VCaP (cell line): Measurements from ENCODE around the gene REEP3.

ENCODE experiments used
- H3K27ac ChIP-seq: fragments of 450-650 bp; 2 replicates; pipeline ENCODE4 v1.5.1; 2017
- CTCF ChIP-seq: fragments of 450-650 bp; conservative IDR thresholded peaks from 2 replicates; pipeline ENCODE4 v1.5.1; 2017; ENCODE audit warnings: mild to moderate bottlenecking, moderate library complexity

Gene REEP3

GRCh38 chr10:63525021-63525420 lies 3.8 kb downstream of the REEP3 start:
- peak overlapping the region; percentile 99; the same call in 1 of the 2 replicates for H3K27ac ChIP-seq
- no peak for TF ChIP-seq CTCF

DNA sequence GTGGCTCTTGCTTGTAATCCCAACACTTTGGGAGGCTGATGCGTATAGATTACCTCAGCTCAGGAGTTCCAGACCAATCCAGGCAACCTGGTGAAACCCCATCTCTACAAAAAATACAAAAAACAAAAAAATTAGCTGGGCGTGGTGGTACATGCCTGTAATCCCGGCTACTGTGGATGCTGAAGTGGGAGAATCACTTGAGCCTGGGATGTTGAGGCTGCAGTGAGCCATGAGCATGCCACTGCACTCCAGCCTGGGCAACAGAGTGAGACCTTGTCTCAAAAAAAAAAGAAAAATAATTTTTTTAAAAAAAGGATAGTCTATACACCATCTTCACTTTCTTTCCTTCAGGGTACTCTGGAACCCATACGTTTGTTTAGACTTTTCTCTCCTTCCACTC lies 6.2 kb downstream of the REEP3 start:
- no peak overlapping the region for H3K27ac ChIP-seq
- no peak for TF ChIP-seq CTCF

GRCh38 chr10:63528084-63528744 lies 7.0 kb downstream of the REEP3 start:
- no peak for TF ChIP-seq CTCF
- H3K27ac ChIP-seq, result no peak overlapping the region

- H3K27ac ChIP-seq, result no peak overlapping the region
- TF ChIP-seq CTCF, result no peak
These were observed 9.2 kb downstream of the REEP3 start for GRCh38 chr10:63530409-63530808.

DNA sequence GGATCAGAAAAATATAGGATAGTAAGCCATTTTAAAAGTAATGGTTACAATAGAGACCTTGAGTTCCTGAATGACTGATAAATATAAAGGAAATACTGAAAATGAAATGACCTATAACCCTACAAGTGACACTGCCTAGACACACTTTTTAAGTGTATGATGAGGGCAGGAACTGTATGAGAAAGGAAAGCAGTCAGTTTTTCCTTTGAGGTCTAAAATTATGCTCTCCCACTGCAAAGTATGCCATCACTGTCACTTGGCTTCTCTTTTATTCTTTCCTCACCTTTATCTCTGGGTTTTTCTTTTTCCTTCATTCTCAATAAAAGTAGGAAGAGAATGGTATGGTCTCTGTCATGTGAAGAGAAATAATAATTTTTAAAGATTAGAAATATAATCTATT lies 13.5 kb downstream of the REEP3 start:
- no peak for TF ChIP-seq CTCF
- no peak overlapping the region for H3K27ac ChIP-seq

DNA sequence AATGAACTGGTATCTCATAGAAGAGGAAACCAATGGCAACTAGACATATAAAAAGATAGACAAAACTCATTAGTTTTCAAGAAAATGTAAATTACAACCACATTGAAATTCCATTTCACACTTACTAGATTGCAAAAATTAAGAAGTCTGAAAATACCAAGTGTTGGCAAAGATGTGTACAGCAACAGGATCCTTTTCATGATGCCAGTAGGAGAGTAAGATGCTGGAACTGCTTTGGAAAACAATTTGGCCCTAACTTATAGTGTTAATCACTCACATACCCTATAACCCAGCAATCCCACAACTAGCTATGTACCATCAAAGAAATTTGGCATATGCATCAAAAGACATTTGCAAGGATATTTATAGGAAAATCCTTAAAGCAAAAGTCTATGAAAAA lies 15.5 kb downstream of the REEP3 start:
- no peak overlapping the region for H3K27ac ChIP-seq
- no peak for TF ChIP-seq CTCF

GRCh38 chr10:63537536-63537935 lies 16.3 kb downstream of the REEP3 start:
- no peak for TF ChIP-seq CTCF
- no peak overlapping the region for H3K27ac ChIP-seq
